Heart left ventricle (tissue), 16 donors: ENCODE results near the gene LRMDA. TPM values are rescaled to one million over a fixed set of nuclear protein-coding genes. Genes with fewer than 3 reads are reported as not detected.

Experiments
- ATAC-seq, 4 donors: fragments of 200-7000 bp; cut with Tn5 transposase; one replicate each; pipeline ENCODE4 v1.9.1; 2020 to 2022; ENCODE audit warnings: moderate library complexity in 4 of 4, mild to moderate bottlenecking in 3 of 4, moderate number of reproducible peaks in 1 of 4
- DNase-seq, 5 donors: peaks; one replicate each; pipeline ENCODE4 v3.0.0-alpha.2; 2020
- H3K27ac ChIP-seq, 12 donors: fragments of 200-600 bp; sonication (generic) in 4 of 12; one replicate each; pipeline versions ENCODE4 v1.5.0 to v1.8.0; 2016 to 2022; ENCODE audit warnings: mild to moderate bottlenecking in 2 of 12
- H3K27me3 ChIP-seq, 9 donors: fragments of 200-600 bp; sonication (generic) in 2 of 9; one replicate each; pipeline versions ENCODE4 v1.5.1 to v1.8.0; 2016 to 2022; ENCODE audit warnings: mild to moderate bottlenecking in 3 of 9
- H3K36me3 ChIP-seq, 9 donors: fragments of 200-600 bp; sonication (generic) in 2 of 9; one replicate each; pipeline versions ENCODE4 v1.5.0 to v1.8.0; 2018 to 2022; ENCODE audit warnings: mild to moderate bottlenecking in 2 of 9
- H3K4me1 ChIP-seq, 12 donors: fragments of 200-600 bp; sonication (generic) in 4 of 12; one replicate each; pipeline versions ENCODE4 v1.5.0 to v1.8.0; 2016 to 2022; ENCODE audit warnings: mild to moderate bottlenecking in 3 of 12
- H3K4me3 ChIP-seq, 12 donors: fragments of 200-600 bp; sonication (generic) in 4 of 12; one replicate each; pipeline versions ENCODE4 v1.5.0 to v1.8.0; 2017 to 2022; ENCODE audit warnings: mild to moderate bottlenecking in 9 of 12, moderate library complexity in 4 of 12
- H3K9me3 ChIP-seq, 12 donors: fragments of 200-600 bp; sonication (generic) in 4 of 12; one replicate each; pipeline versions ENCODE4 v1.5.0 to v1.8.0; 2016 to 2022; ENCODE audit warnings: mild to moderate bottlenecking in 1 of 12
- POLR2A ChIP-seq, 2 donors: fragments of 450-650 bp; IDR thresholded peaks; one replicate each; pipeline ENCODE4 v1.6.1; 2017; ENCODE audit warnings: antibody characterized with exemption in 2 of 2, mild to moderate bottlenecking in 2 of 2, moderate library complexity in 2 of 2
- WGBS, 4 donors: extraction: QIAGEN DNeasy Blood & Tissue Kit in 2 of 4; methylation state at CpG; one replicate each; pipeline versions ENCODE4 v1.1.5 to v1.1.7; 2013 to 2018; 5-methylcytosine and 5-hydroxymethylcytosine counted together
- intact Hi-C, 10 donors: fragments of 100-400 bp; cut with DNase I; formaldehyde crosslinking; loops; one replicate each; pipeline versions ENCODE4 v1.11.1 to v1.14.2; 2022
- polyA plus RNA-seq, 2 donors: library from polyadenylated mRNA; stranded (reverse); fragments of 200-250 nt; gene quantifications; one replicate each; pipeline ENCODE4 v1.2.3, GENCODE V29; 2013
- total RNA-seq, 9 donors: library from RNA; depleted of rRNA in 2 of 9; stranded (reverse); fragments of >200 nt in 2 of 9; fragmentation: NEBNext Ultra II Directional in 3 of 9; extraction: Animal tissue kit (Norgen Biotek cat#: 25700) in 3 of 9; gene quantifications; one replicate each; pipeline versions ENCODE4 v1.1.0 to v1.2.4, GENCODE V29; 2016 to 2023
- TF ChIP-seq, protein P1 (sequence below), 12 donors: fragments of 200-600 bp; sonication (generic) in 4 of 12; IDR thresholded peaks; one replicate each; pipeline versions ENCODE4 v1.5.0 to v1.8.0; 2018 to 2022; ENCODE audit warnings: antibody characterized with exemption in 12 of 12, mild to moderate bottlenecking in 5 of 12
- donor health status: ischemic (EF 13 %, LVEDD 7.1; RV severe dilation, severe dysfunction).
- donor health status: healthy with polysubstance abuse.
- donor health status: DM: no; HTN: yes; CAD: no.
- donor health status: DM: no; HTN: no; CAD: no.
- donor health status: ischemic (EF 25% LVEDD 6.9; RV normal size, moderate dysfunction).
- donor health status: ischemic (EF 25% LVEDD 5.7; RV mildly dilated, moderate dysfunction).
- donor health status: healthy.
- donor health status: DM: yes; HTN: yes; CAD: no.
- donor health status: ischemic (EF 35%, LVEDD 5.7; RV mildly dilated, moderate dysfunction).
- donor health status: nonischemic (EF 11% LVEDD 7.7; RV severe dilation, severe dysfunction).
- donor health status: DM: yes; HTN: yes; CAD: no.
- donor health status: PGD.
- donor health status: ischemic (EF 29% LVEDD 5.4; RV normal size, mild dysfunction).
- donor health status: nonischemic (EF 23%, LVEDD 6.1; RV moderate dilation, normal function).

LRMDA gene
- total and polyA plus RNA-seq, 11 donors: 2.4 to 34.4 (median 14.9) TPM

DNA sequence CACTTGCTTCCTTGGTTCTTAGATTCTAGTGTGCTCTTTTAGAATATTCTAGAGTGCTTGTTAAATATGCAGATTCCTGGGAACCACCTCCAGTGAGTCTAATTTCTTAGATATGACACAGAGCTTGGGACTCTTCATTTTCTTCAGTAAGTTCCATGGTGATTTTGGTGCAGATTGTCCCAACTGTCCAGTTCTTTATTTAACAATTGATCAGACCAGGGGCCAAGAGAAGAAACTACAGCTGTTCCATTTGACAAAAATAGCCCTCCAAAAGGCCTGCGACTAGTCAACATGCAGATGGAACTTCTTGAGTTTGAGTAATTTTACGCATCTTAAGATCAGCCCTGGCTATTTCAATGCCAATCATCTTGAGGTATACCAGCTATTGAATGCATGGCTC, 760.7 kb downstream of the LRMDA start:
- no peaks in the 10 kb centered on the region for H3K9me3 ChIP-seq
- peaks cover 0 to 10% (median 0%) of the 10 kb centered on the region in 12 donors for H3K4me1 ChIP-seq
- no peak for DNase-seq
- ATAC-seq: no peak
- WGBS, 4 donors: 89 to 94% (median 90%) methylated on average over 2 of the region's 2 CpGs
- no peak overlapping the region for H3K4me3 ChIP-seq
- H3K36me3 ChIP-seq: no peaks in the 10 kb centered on the region
- no peak for TF ChIP-seq POLR2A (IDR thresholded peaks at IDR 0.05)
- TF ChIP-seq, protein P1, sequence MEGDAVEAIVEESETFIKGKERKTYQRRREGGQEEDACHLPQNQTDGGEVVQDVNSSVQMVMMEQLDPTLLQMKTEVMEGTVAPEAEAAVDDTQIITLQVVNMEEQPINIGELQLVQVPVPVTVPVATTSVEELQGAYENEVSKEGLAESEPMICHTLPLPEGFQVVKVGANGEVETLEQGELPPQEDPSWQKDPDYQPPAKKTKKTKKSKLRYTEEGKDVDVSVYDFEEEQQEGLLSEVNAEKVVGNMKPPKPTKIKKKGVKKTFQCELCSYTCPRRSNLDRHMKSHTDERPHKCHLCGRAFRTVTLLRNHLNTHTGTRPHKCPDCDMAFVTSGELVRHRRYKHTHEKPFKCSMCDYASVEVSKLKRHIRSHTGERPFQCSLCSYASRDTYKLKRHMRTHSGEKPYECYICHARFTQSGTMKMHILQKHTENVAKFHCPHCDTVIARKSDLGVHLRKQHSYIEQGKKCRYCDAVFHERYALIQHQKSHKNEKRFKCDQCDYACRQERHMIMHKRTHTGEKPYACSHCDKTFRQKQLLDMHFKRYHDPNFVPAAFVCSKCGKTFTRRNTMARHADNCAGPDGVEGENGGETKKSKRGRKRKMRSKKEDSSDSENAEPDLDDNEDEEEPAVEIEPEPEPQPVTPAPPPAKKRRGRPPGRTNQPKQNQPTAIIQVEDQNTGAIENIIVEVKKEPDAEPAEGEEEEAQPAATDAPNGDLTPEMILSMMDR (IDR thresholded peaks at IDR 0.05): no peak
- no peaks in the 10 kb centered on the region for H3K27me3 ChIP-seq
- no peak overlapping the region for H3K27ac ChIP-seq
- intact Hi-C loops: no loop called here

DNA sequence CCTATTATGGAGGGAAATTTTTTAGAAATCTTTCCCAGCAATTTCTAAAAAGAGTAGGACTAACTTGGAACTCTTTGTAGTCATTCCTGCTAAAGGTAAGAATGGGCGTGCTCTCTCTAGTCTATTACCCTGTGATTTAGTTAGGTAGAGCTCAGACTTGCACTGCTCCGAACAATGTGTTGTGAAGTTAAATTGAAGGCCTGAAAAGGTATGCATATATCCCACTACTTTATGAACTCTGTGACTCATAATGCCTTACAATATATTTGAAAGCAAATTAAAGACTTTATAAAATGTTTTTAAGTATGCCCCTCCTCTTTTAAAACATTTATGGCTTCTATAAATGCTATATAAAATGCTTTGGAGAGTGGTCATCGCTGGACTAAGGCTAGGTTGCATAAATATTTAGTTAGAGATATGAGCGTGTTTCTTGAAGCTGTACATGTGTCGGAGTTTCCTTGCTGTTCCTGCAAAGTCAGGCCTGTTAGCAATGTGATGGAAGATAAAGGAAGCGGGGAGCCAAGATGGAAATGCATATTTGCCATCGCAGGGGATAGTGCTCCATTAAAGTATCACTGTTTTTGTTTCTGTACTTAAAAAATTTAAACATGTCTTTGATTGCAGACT, 761.4 kb downstream of the LRMDA start:
- ATAC-seq (no peak), DNase-seq (no peak)
- Histone ChIP-seq H3K27me3 (no peaks in the 10 kb centered on the region), H3K9me3 (no peaks in the 10 kb centered on the region), H3K36me3 (no peaks in the 10 kb centered on the region), H3K27ac (no peak overlapping the region), H3K4me3 (no peak overlapping the region), H3K4me1 (peaks cover 0 to 10% (median 0%) of the 10 kb centered on the region in 12 donors)
- TF ChIP-seq POLR2A (IDR thresholded peaks at IDR 0.05): no peak
- TF ChIP-seq, protein P1 (IDR thresholded peaks at IDR 0.05): no peak
- WGBS, 4 donors: 75 to 76% (median 75%) methylated on average over 7 of the region's 7 CpGs
- intact Hi-C loops: no loop called here

DNA sequence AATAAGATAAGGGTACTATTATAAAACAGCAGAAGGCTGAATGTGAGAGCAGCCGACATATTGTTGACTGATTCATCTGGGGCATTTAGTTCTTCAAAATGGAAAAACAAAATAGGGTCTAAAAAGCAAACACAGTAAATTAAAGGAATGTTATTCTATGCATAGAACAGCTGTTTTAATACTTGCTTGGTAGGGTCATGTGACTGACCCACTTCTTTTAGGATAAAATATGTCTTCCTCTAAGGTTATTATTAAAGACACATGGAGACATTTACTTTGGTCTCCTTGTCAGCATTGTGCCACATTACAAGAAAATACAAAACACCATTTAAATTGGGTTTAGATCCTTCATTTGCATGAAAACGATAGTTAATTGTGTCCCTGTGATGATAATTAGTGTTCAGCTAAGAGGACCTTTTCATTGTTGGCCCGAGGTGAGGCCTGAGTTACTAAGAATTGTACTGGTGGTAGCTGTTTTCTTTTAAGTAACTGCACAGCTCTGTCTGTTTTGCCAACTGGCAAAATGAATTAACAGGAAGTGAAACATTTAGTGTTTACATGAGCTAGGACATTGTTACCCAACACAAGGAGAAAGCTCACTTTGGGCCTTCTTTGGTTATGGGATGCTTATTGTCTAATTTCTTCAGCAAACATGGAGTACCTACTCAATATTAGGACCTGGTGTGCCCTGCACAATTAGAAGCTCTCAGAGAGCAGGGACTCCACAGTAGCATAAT, 764.4 kb downstream of the LRMDA start:
- no peaks in the 10 kb centered on the region for H3K36me3 ChIP-seq
- H3K27ac ChIP-seq: peak overlapping the region in 1 of 12 donors; percentile 34
- ATAC-seq (no peak), DNase-seq (no peak)
- WGBS, 4 donors: 48 to 86% (median 74%) methylated on average over 3 of the region's 3 CpGs
- H3K4me3 ChIP-seq: no peak overlapping the region
- peaks cover 0 to 10% (median 0%) of the 10 kb centered on the region in 12 donors for H3K4me1 ChIP-seq
- TF ChIP-seq POLR2A (IDR thresholded peaks at IDR 0.05): no peak
- TF ChIP-seq, protein P1 (IDR thresholded peaks at IDR 0.05): no peak
- intact Hi-C loops: no loop called here
- no peaks in the 10 kb centered on the region for H3K27me3 ChIP-seq
- no peaks in the 10 kb centered on the region for H3K9me3 ChIP-seq

DNA sequence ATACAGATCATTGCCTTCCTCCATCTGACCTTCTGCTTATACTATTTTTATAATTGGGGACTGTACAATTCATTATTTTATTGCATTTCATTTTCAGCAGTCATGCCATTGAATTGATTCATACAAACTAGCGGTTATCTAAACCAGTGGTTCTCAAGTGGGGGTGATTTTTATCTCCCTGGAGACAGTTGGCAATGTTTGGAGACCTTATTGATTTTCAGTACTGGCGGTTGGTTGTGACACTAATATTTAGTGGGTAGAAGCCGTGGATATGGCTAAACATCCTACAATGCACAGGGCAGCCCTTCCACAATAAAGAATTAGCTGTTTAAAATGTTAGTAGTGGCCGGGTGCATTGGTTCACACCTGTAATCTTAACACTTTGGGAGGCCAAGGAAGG, 765.9 kb downstream of the LRMDA start:
- Histone ChIP-seq H3K9me3 (no peaks in the 10 kb centered on the region), H3K27ac (no peak overlapping the region), H3K4me1 (peaks cover 0 to 10% (median 0%) of the 10 kb centered on the region in 12 donors), H3K36me3 (no peaks in the 10 kb centered on the region), H3K27me3 (no peaks in the 10 kb centered on the region), H3K4me3 (no peak overlapping the region)
- DNase-seq: no peak
- no peak for ATAC-seq
- 95 to 98% (median 96%) methylated on average over 4 of the region's 4 CpGs for WGBS, 4 donors
- TF ChIP-seq, protein P1 (IDR thresholded peaks at IDR 0.05): no peak
- TF ChIP-seq POLR2A (IDR thresholded peaks at IDR 0.05): no peak
- intact Hi-C loops: no loop called here
